Heart right ventricle (tissue), 16 donors: ENCODE results near the gene TYK2. TPM values are rescaled to one million over a fixed set of nuclear protein-coding genes. Genes with fewer than 3 reads are reported as not detected.
A peak's percentile ranks its signal among the peaks of the same experiment; 100 is the strongest.
"Not testable (repeated sequence)": the region's sequence is repeated elsewhere in the genome, so short reads cannot be mapped to it uniquely, and the experiment has no call there.

Source experiments
- ATAC-seq, 8 donors: fragments of 200-7000 bp; cut with Tn5 transposase; one replicate each; pipeline ENCODE4 v1.9.1; 2020; ENCODE audit warnings: mild to moderate bottlenecking in 8 of 8, moderate library complexity in 8 of 8, moderate number of reproducible peaks in 1 of 8
- DNase-seq, 2 donors: peaks; one replicate each; pipeline ENCODE4 v3.0.0-alpha.2; 2020
- H3K27ac ChIP-seq, 10 donors: fragments of 200-600 bp; sonication (generic) in 2 of 10; one replicate each; pipeline versions ENCODE4 v1.5.0 to v1.8.0; 2020 to 2022; ENCODE audit warnings: mild to moderate bottlenecking in 3 of 10
- H3K27me3 ChIP-seq, 7 donors: fragments of 200-600 bp; one replicate each; pipeline ENCODE4 v1.8.0; 2021 to 2022; ENCODE audit warnings: mild to moderate bottlenecking in 2 of 7
- H3K36me3 ChIP-seq, 9 donors: fragments of 200-600 bp; sonication (generic) in 1 of 9; one replicate each; pipeline versions ENCODE4 v1.5.0 to v1.8.0; 2020 to 2022; ENCODE audit warnings: mild to moderate bottlenecking in 2 of 9
- H3K4me1 ChIP-seq, 9 donors: fragments of 200-600 bp; sonication (generic) in 1 of 9; one replicate each; pipeline versions ENCODE4 v1.5.0 to v1.8.0; 2020 to 2022; ENCODE audit warnings: mild to moderate bottlenecking in 4 of 9
- H3K4me3 ChIP-seq, 10 donors: fragments of 200-600 bp; sonication (generic) in 2 of 10; one replicate each; pipeline versions ENCODE4 v1.5.0 to v1.8.0; 2020 to 2022; ENCODE audit warnings: mild to moderate bottlenecking in 7 of 10, moderate library complexity in 2 of 10
- H3K9me3 ChIP-seq, 11 donors: fragments of 200-600 bp in 10 of 11; sonication (generic) in 2 of 11; one replicate each; pipeline versions ENCODE4 v1.5.0 to v1.8.0; 2013 to 2022; ENCODE audit warnings: mild to moderate bottlenecking in 2 of 11, control low read depth in 1 of 11, moderate library complexity in 1 of 11
- CTCF ChIP-seq, 9 donors: fragments of 200-600 bp; sonication (generic) in 2 of 9; IDR thresholded peaks; one replicate each; pipeline versions ENCODE4 v1.5.0 to v1.8.0; 2021 to 2022; ENCODE audit warnings: antibody characterized with exemption in 9 of 9, mild to moderate bottlenecking in 5 of 9, moderate library complexity in 1 of 9
- WGBS, 2 donors: extraction: QIAGEN DNeasy Blood & Tissue Kit; methylation state at CpG; one replicate each; pipeline ENCODE4 v1.1.7; 2013; ENCODE audit warnings: inconsistent platforms in 1 of 2; 5-methylcytosine and 5-hydroxymethylcytosine counted together
- intact Hi-C, 10 donors: fragments of 100-400 bp; cut with DNase I; formaldehyde crosslinking; loops; one replicate each; pipeline versions ENCODE4 v1.11.1 to v1.14.2; 2022
- polyA plus RNA-seq, 2 donors: library from polyadenylated mRNA; stranded (reverse); fragments of 200-250 nt; gene quantifications; one replicate each; pipeline ENCODE4 v1.2.3, GENCODE V29; 2013
- total RNA-seq, 10 donors: library from RNA; stranded (reverse); fragmentation: NEBNext Ultra II Directional in 3 of 10; extraction: Animal tissue kit (Norgen Biotek cat#: 25700) in 3 of 10; gene quantifications; one replicate each; pipeline versions ENCODE4 v1.2.1 to v1.2.4, GENCODE V29; 2021 to 2023
- donor health status: Arrhythmogenic right ventricular cardiomyopathy.
- donor health status: ischemic (EF 13 %, LVEDD 7.1; RV severe dilation, severe dysfunction).
- donor health status: healthy with polysubstance abuse.
- donor health status: DM: no; HTN: yes; CAD: no.
- donor health status: DM: no; HTN: no; CAD: no.
- donor health status: ischemic (EF 25% LVEDD 6.9; RV normal size, moderate dysfunction).
- donor health status: ischemic (EF 25% LVEDD 5.7; RV mildly dilated, moderate dysfunction).
- donor health status: healthy.
- donor health status: DM: yes; HTN: yes; CAD: no.
- donor health status: Ischemic cardiomyopathy.
- donor health status: ischemic (EF 35%, LVEDD 5.7; RV mildly dilated, moderate dysfunction).
- donor health status: nonischemic (EF 11% LVEDD 7.7; RV severe dilation, severe dysfunction).
- donor health status: DM: yes; HTN: yes; CAD: no.
- donor health status: PGD.
- donor health status: ischemic (EF 29% LVEDD 5.4; RV normal size, mild dysfunction).
- donor health status: nonischemic (EF 23%, LVEDD 6.1; RV moderate dilation, normal function).

Gene TYK2
- total and polyA plus RNA-seq, 12 donors, result 37.0 to 182 (median 57.8) TPM

- ATAC-seq (peak; percentile 46 to 76 (median 70)), DNase-seq (peak; percentile 87 to 92)
- no peaks in the 10 kb centered on the region for H3K9me3 ChIP-seq
- 0% methylated on average over 3 of the region's 3 CpGs for WGBS, 2 donors
- no peaks in the 10 kb centered on the region for H3K27me3 ChIP-seq
- H3K27ac ChIP-seq, result no peak overlapping the region
- peaks cover 0 to 38% (median 26%) of the 10 kb centered on the region in 9 donors for H3K36me3 ChIP-seq
- intact Hi-C loops, result loop anchor here in 8 of 10 donors (1.0 to 5.0 kb wide), 7 partner anchors 57 to 462 kb away; partner anchors contain the start of gene RAVER1 (in 1 of the 8)
- H3K4me1 ChIP-seq, result peaks cover 0 to 28% (median 5%) of the 10 kb centered on the region in 9 donors
- H3K4me3 ChIP-seq, result no peak overlapping the region
- peak; percentile 90 to 96 (median 94) for TF ChIP-seq CTCF (IDR thresholded peaks at IDR 0.05)
These were observed 8.6 kb upstream of the TYK2 start for GRCh38 chr19:10388957-10389356.

GRCh38 chr19:10384580-10384979, 4.2 kb upstream of the TYK2 start:
- H3K36me3 ChIP-seq, result no peaks in the 10 kb centered on the region
- H3K9me3 ChIP-seq, result no peaks in the 10 kb centered on the region
- TF ChIP-seq CTCF (IDR thresholded peaks at IDR 0.05), result no peak
- no peak overlapping the region for H3K27ac ChIP-seq
- H3K27me3 ChIP-seq, result no peaks in the 10 kb centered on the region
- no peak for ATAC-seq
- H3K4me1 ChIP-seq, result peaks cover 4 to 47% (median 23%) of the 10 kb centered on the region in 9 donors
- 74 to 76% methylated on average over 9 of the region's 9 CpGs for WGBS, 2 donors
- intact Hi-C loops, result loop anchor here in 2 of 10 donors (5.0 kb wide), 1 partner anchor 52 kb away; the partner anchor contains the start of gene RAVER1 (in 2 of the 2)
- H3K4me3 ChIP-seq, result no peak overlapping the region
- no peak for DNase-seq

GRCh38 chr19:10383223-10383499, 2.8 kb upstream of the TYK2 start:
- peak overlapping the region in 1 of 10 donors; percentile 20 for H3K27ac ChIP-seq
- H3K27me3 ChIP-seq, ATAC-seq, DNase-seq, H3K4me3 ChIP-seq, H3K9me3 ChIP-seq: not testable (repeated sequence)
- H3K36me3 ChIP-seq, result peaks cover 0 to 11% (median 0%) of the 10 kb centered on the region in 9 donors
- whole genome bisulfite sequencing, 2 donors, result 91 to 98% methylated on average over 8 of the region's 8 CpGs
- intact Hi-C loops, result loop anchor here in 2 of 10 donors (5.0 kb wide), 1 partner anchor 51 kb away; the partner anchor contains the start of gene RAVER1 (in 2 of the 2)
- peaks cover 0 to 49% (median 25%) of the 10 kb centered on the region in 9 donors for H3K4me1 ChIP-seq

- no peak for DNase-seq
- H3K4me1 ChIP-seq, result peaks cover 0 to 39% (median 23%) of the 10 kb centered on the region in 9 donors
- H3K27me3 ChIP-seq, result no peaks in the 10 kb centered on the region
- ATAC-seq, result no peak
- TF ChIP-seq CTCF (IDR thresholded peaks at IDR 0.05), result no peak
- H3K9me3 ChIP-seq, result no peaks in the 10 kb centered on the region
- H3K36me3 ChIP-seq, result peaks cover 0 to 32% (median 14%) of the 10 kb centered on the region in 9 donors
- intact Hi-C loops, result loop anchor here in 5 of 10 donors (1.0 to 5.0 kb wide), 4 partner anchors 43 to 48 kb away; partner anchors contain the start of genes RAVER1 (in 3 of the 5) and ICAM3 (in 1 of the 5)
- peak overlapping the region; percentile 63 to 94 (median 83) for H3K27ac ChIP-seq
- 1 to 2% methylated on average over 10 of the region's 10 CpGs for WGBS, 2 donors
- H3K4me3 ChIP-seq, result peak overlapping the region; percentile 67 to 98 (median 84)
These were observed 476 bp downstream of the TYK2 start for GRCh38 chr19:10379880-10380312.

GRCh38 chr19:10378124-10378523, 2.2 kb downstream of the TYK2 start:
- H3K27me3 ChIP-seq, result no peaks in the 10 kb centered on the region
- no peak for TF ChIP-seq CTCF (IDR thresholded peaks at IDR 0.05)
- H3K36me3 ChIP-seq, result peaks cover 0 to 47% (median 18%) of the 10 kb centered on the region in 9 donors
- no peaks in the 10 kb centered on the region for H3K9me3 ChIP-seq
- DNase-seq (no peak), ATAC-seq (no peak)
- no peak overlapping the region for H3K27ac ChIP-seq
- no peak overlapping the region for H3K4me3 ChIP-seq
- H3K4me1 ChIP-seq, result peaks cover 0 to 50% (median 23%) of the 10 kb centered on the region in 9 donors
- intact Hi-C loops, result loop anchor here in 1 of 10 donors (5.0 kb wide), 1 partner anchor 41 kb away; the partner anchor contains the start of gene ICAM3
- WGBS, 2 donors, result 94 to 95% methylated on average over 8 of the region's 8 CpGs

GRCh38 chr19:10377140-10377640, 3.2 kb downstream of the TYK2 start:
- H3K9me3 ChIP-seq, ATAC-seq, H3K27ac ChIP-seq, H3K27me3 ChIP-seq, H3K4me3 ChIP-seq, DNase-seq: not testable (repeated sequence)
- intact Hi-C loops, result loop anchor here in 1 of 10 donors (5.0 kb wide), 1 partner anchor 40 kb away; the partner anchor contains the start of gene ICAM3
- 93 to 98% methylated on average over 2 of the region's 2 CpGs for WGBS, 2 donors
- Histone ChIP-seq H3K36me3 (peaks cover 0 to 56% (median 18%) of the 10 kb centered on the region in 9 donors), H3K4me1 (peaks cover 0 to 47% (median 19%) of the 10 kb centered on the region in 9 donors)
